Activated CD4-positive, alpha-beta T cell treated with anti-CD3 and anti-CD28 coated beads, Interleukin-2, Interleukin-6, amounts not matched to agents 100 ng/mL and 50 ng/mL, durations not matched to agents 16 hours and 8 hours (primary cell): Measurements from ENCODE around the gene KCTD5.
"Not testable (repeated sequence)": the region's sequence is repeated elsewhere in the genome, so short reads cannot be mapped to it uniquely, and the experiment has no call there.

Experiments used
- DNase-seq: peaks from one replicate; pipeline ENCODE4 v3.0.0-alpha.2; 2020

The KCTD5 gene

GRCh38 chr16:2673066-2673999 is 9.0 kb upstream of the KCTD5 start:
- DNase-seq, result peak; percentile 98

GRCh38 chr16:2675021-2675420 is 7.3 kb upstream of the KCTD5 start:
- no peak for DNase-seq

- DNase-seq, result no peak
Observed at GRCh38 chr16:2675714-2676113, 6.6 kb upstream of the KCTD5 start.

GRCh38 chr16:2676937-2677336 is 5.4 kb upstream of the KCTD5 start:
- DNase-seq, result not testable (repeated sequence)

GRCh38 chr16:2678206-2678965 is 3.9 kb upstream of the KCTD5 start:
- DNase-seq, result not testable (repeated sequence)

- DNase-seq, result not testable (repeated sequence)
Observed at GRCh38 chr16:2679902-2680301, 2.4 kb upstream of the KCTD5 start.

GRCh38 chr16:2680360-2680759 is 2.0 kb upstream of the KCTD5 start:
- DNase-seq, result not testable (repeated sequence)

GRCh38 chr16:2683041-2683440 is 718 bp downstream of the KCTD5 start:
- DNase-seq, result peak; percentile 13

GRCh38 chr16:2686075-2686474 is 3.8 kb downstream of the KCTD5 start:
- DNase-seq, result not testable (repeated sequence)

- peak; percentile 51 for DNase-seq
Observed at GRCh38 chr16:2686912-2687507, 4.7 kb downstream of the KCTD5 start.

- DNase-seq, result no peak
Observed at GRCh38 chr16:2687531-2688308, 5.4 kb downstream of the KCTD5 start.

GRCh38 chr16:2689422-2689821 is 7.1 kb downstream of the KCTD5 start:
- not testable (repeated sequence) for DNase-seq

- DNase-seq, result no peak
Observed at GRCh38 chr16:2689968-2690801, 7.9 kb downstream of the KCTD5 start.

- DNase-seq, result no peak
Observed at GRCh38 chr16:2690852-2691251, 8.5 kb downstream of the KCTD5 start.

- DNase-seq, result no peak
Observed at GRCh38 chr16:2691491-2692248, 9.3 kb downstream of the KCTD5 start.

GRCh38 chr16:2692251-2692947 is 10.1 kb downstream of the KCTD5 start:
- no peak for DNase-seq

GRCh38 chr16:2692948-2693651 is 10.8 kb downstream of the KCTD5 start:
- DNase-seq, result no peak

GRCh38 chr16:2696601-2697250 is 14.4 kb downstream of the KCTD5 start:
- DNase-seq, result not testable (repeated sequence)

- DNase-seq, result no peak
Observed at GRCh38 chr16:2697401-2697948, 15.2 kb downstream of the KCTD5 start.
